ENCODE results near the gene PAFAH2.
A peak's percentile ranks its signal among the peaks of the same experiment; 100 is the strongest.

PAFAH2 gene

DNA sequence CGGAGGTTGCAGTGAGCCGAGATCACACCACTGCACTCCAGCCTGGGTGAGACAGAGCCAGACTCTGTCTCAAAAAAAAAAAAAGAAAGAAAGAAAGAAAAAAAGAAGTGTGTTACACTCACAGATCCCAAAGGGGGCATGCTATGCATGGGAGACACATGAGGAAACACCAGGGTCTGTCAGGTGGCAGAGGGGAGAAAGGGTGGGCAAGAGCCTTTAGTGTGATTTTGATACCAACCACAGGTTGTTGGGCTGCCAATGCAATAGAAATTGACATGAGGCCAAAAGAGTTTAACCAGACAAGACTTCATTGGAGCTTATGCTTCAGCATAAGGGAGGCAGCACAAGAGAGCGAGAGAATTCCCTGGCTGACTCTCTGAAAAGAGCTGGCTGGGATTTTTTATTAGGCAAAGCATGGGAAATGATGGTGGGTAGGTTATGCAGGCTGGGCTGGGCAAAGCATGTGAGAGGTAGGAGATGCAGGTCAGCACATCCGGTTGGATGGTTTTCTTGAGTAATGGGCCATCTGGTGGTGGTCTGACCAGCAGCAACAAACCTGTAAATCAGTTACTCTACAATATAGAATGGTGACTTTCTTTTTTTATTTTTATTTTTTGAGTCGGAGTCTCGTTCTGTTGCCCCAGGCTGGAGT lies 12.1 kb upstream of the PAFAH2 start (continued):
- TF ChIP-seq, protein P1, sequence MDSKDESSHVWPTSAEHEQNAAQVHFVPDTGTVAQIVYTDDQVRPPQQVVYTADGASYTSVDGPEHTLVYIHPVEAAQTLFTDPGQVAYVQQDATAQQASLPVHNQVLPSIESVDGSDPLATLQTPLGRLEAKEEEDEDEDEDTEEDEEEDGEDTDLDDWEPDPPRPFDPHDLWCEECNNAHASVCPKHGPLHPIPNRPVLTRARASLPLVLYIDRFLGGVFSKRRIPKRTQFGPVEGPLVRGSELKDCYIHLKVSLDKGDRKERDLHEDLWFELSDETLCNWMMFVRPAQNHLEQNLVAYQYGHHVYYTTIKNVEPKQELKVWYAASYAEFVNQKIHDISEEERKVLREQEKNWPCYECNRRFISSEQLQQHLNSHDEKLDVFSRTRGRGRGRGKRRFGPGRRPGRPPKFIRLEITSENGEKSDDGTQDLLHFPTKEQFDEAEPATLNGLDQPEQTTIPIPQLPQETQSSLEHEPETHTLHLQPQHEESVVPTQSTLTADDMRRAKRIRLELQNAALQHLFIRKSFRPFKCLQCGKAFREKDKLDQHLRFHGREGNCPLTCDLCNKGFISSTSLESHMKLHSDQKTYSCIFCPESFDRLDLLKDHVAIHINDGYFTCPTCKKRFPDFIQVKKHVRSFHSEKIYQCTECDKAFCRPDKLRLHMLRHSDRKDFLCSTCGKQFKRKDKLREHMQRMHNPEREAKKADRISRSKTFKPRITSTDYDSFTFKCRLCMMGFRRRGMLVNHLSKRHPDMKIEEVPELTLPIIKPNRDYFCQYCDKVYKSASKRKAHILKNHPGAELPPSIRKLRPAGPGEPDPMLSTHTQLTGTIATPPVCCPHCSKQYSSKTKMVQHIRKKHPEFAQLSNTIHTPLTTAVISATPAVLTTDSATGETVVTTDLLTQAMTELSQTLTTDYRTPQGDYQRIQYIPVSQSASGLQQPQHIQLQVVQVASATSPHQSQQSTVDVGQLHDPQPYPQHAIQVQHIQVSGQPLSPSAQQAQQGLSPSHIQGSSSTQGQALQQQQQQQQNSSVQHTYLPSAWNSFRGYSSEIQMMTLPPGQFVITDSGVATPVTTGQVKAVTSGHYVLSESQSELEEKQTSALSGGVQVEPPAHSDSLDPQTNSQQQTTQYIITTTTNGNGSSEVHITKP (tag by site-specific recombination; IDR thresholded peaks at IDR 0.05), result 0 out of 2 replicates have a peak, but pooled peaks have one; percentile 16

DNA sequence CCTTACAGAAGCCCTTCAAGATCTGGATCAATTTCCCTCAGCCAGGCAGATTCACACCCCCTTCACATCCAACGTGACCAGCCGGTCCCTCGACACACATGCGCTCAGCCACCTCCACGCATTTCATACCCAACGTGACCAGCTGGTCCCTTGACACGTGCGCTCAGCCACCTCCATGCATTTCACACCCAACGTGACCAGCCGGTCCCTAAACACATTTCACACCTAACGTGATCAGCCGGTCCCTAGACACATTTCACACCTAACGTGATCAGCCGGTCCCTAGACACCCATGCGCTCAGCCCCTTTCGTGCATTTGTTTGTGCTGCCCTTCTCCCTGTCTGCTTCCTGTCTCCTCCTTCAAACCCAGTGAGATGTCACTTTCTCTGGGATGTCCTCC lies 8.8 kb upstream of the PAFAH2 start:
- no peaks in the 10 kb centered on the region for H3K4me1 ChIP-seq (ENCODE audit: control insufficient read depth, insufficient read depth, low read length)
- H3K9me3 ChIP-seq (ENCODE audit: control insufficient read depth, insufficient read depth, low read depth, low read length), result no peaks in the 10 kb centered on the region
- no peak overlapping the region for H3K4me3 ChIP-seq (ENCODE audit: low read depth, low read length)
- ChIA-PET POLR2A (no interaction called here), CTCF (interaction anchor here (0.5 kb wide), 1 partner anchor 579 kb away, joined by 10 read pairs; no protein-coding TSS in a partner anchor)
- H3K36me3 ChIP-seq (ENCODE audit: control insufficient read depth in 2 of 2, insufficient read depth in 1 of 2, low read length in 2 of 2), result no peaks in the 10 kb centered on the region
- TF ChIP-seq, protein P2, sequence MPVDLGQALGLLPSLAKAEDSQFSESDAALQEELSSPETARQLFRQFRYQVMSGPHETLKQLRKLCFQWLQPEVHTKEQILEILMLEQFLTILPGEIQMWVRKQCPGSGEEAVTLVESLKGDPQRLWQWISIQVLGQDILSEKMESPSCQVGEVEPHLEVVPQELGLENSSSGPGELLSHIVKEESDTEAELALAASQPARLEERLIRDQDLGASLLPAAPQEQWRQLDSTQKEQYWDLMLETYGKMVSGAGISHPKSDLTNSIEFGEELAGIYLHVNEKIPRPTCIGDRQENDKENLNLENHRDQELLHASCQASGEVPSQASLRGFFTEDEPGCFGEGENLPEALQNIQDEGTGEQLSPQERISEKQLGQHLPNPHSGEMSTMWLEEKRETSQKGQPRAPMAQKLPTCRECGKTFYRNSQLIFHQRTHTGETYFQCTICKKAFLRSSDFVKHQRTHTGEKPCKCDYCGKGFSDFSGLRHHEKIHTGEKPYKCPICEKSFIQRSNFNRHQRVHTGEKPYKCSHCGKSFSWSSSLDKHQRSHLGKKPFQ (tag by site-specific recombination; IDR thresholded peaks at IDR 0.05), result peak; percentile 91
- peak; percentile 93 for TF ChIP-seq ZBTB48 (tag by site-specific recombination; IDR thresholded peaks at IDR 0.05)
- TF ChIP-seq, protein P3, sequence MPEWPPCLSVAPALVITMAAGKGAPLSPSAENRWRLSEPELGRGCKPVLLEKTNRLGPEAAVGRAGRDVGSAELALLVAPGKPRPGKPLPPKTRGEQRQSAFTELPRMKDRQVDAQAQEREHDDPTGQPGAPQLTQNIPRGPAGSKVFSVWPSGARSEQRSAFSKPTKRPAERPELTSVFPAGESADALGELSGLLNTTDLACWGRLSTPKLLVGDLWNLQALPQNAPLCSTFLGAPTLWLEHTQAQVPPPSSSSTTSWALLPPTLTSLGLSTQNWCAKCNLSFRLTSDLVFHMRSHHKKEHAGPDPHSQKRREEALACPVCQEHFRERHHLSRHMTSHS (tag by site-specific recombination; IDR thresholded peaks at IDR 0.05), result no peak
- H3K27ac ChIP-seq (ENCODE audit: extremely low read depth, low read depth, low read length), result no peak overlapping the region

DNA sequence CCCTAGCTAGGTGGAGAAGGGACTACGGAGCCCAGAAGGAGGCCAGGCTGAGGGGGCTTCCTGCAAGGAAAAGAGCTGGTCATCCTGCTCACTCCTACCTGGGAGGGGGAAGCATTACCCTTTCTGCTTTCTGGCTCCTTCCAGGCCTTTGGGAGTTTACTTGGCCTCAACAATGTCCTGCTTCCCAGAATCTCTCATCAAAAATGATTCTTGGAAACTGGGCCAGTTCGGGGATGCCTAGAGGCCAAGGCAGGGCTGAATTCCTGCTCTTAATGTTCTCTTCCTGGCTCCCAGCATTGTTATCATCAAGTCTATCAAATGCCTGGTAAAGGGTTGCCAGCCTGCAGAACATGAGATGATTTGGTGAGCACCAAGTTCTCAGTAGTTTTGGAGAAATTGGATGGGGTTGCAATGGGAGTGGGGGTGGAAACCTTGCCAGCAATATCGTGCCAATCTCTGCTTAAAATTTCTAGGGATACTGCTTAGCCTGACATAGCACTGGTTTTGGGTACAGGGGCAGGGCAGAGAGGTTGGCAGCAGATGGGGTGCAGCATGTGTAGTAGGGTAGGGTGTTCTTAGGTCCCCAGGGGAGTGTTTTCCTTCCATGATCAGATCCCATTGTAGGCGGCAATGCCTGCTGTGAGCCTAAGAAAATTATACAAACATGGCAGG lies 7.7 kb upstream of the PAFAH2 start:
- Histone ChIP-seq H3K9me3 (ENCODE audit: control insufficient read depth, insufficient read depth, low read depth, low read length) (no peaks in the 10 kb centered on the region), H3K27ac (ENCODE audit: extremely low read depth, low read depth, low read length) (no peak overlapping the region), H3K36me3 (ENCODE audit: control insufficient read depth in 2 of 2, insufficient read depth in 1 of 2, low read length in 2 of 2) (no peaks in the 10 kb centered on the region), H3K4me1 (ENCODE audit: control insufficient read depth, insufficient read depth, low read length) (no peaks in the 10 kb centered on the region), H3K4me3 (ENCODE audit: low read depth, low read length) (no peak overlapping the region)
- CTCF ChIA-PET, result interaction anchor here (0.8 to 1.4 kb wide), 4 partner anchors 8 to 183 kb away, joined by 3 to 4 read pairs (median 3); no protein-coding TSS in a partner anchor
- POLR2A ChIA-PET, result no interaction called here
- TF ChIP-seq SETDB1 (IDR thresholded peaks at IDR 0.05; ENCODE audit: insufficient read length, low read length) (no peak), ZNF211 (tag by site-specific recombination; IDR thresholded peaks at IDR 0.05; ENCODE audit: low read depth) (no peak), ZNF548 (tag by site-specific recombination; IDR thresholded peaks at IDR 0.05) (no peak), FEZF1 (tag by site-specific recombination; IDR thresholded peaks at IDR 0.05) (no peak), ZNF366 (tag by site-specific recombination; conservative IDR thresholded peaks at IDR 0.05) (no peak), MEIS1 (CRISPR knock-in tag; IDR thresholded peaks at IDR 0.05; ENCODE audit: borderline replicate concordance) (no peak), HOXC10 (CRISPR knock-in tag; IDR thresholded peaks at IDR 0.05) (no peak), ZNF426 (tag by site-specific recombination; IDR thresholded peaks at IDR 0.05) (no peak), ZNF184 (tag by site-specific recombination; IDR thresholded peaks at IDR 0.05) (no peak)
- TF ChIP-seq, protein P4, sequence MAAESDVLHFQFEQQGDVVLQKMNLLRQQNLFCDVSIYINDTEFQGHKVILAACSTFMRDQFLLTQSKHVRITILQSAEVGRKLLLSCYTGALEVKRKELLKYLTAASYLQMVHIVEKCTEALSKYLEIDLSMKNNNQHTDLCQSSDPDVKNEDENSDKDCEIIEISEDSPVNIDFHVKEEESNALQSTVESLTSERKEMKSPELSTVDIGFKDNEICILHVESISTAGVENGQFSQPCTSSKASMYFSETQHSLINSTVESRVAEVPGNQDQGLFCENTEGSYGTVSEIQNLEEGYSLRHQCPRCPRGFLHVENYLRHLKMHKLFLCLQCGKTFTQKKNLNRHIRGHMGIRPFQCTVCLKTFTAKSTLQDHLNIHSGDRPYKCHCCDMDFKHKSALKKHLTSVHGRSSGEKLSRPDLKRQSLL (tag by site-specific recombination; IDR thresholded peaks at IDR 0.05), result no peak
- TF ChIP-seq, protein P5, sequence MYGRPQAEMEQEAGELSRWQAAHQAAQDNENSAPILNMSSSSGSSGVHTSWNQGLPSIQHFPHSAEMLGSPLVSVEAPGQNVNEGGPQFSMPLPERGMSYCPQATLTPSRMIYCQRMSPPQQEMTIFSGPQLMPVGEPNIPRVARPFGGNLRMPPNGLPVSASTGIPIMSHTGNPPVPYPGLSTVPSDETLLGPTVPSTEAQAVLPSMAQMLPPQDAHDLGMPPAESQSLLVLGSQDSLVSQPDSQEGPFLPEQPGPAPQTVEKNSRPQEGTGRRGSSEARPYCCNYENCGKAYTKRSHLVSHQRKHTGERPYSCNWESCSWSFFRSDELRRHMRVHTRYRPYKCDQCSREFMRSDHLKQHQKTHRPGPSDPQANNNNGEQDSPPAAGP (tag by site-specific recombination; IDR thresholded peaks at IDR 0.05), result no peak
- TF ChIP-seq, protein P6, sequence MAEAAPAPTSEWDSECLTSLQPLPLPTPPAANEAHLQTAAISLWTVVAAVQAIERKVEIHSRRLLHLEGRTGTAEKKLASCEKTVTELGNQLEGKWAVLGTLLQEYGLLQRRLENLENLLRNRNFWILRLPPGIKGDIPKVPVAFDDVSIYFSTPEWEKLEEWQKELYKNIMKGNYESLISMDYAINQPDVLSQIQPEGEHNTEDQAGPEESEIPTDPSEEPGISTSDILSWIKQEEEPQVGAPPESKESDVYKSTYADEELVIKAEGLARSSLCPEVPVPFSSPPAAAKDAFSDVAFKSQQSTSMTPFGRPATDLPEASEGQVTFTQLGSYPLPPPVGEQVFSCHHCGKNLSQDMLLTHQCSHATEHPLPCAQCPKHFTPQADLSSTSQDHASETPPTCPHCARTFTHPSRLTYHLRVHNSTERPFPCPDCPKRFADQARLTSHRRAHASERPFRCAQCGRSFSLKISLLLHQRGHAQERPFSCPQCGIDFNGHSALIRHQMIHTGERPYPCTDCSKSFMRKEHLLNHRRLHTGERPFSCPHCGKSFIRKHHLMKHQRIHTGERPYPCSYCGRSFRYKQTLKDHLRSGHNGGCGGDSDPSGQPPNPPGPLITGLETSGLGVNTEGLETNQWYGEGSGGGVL (tag by site-specific recombination; IDR thresholded peaks at IDR 0.05), result no peak
- TF ChIP-seq, protein P7, sequence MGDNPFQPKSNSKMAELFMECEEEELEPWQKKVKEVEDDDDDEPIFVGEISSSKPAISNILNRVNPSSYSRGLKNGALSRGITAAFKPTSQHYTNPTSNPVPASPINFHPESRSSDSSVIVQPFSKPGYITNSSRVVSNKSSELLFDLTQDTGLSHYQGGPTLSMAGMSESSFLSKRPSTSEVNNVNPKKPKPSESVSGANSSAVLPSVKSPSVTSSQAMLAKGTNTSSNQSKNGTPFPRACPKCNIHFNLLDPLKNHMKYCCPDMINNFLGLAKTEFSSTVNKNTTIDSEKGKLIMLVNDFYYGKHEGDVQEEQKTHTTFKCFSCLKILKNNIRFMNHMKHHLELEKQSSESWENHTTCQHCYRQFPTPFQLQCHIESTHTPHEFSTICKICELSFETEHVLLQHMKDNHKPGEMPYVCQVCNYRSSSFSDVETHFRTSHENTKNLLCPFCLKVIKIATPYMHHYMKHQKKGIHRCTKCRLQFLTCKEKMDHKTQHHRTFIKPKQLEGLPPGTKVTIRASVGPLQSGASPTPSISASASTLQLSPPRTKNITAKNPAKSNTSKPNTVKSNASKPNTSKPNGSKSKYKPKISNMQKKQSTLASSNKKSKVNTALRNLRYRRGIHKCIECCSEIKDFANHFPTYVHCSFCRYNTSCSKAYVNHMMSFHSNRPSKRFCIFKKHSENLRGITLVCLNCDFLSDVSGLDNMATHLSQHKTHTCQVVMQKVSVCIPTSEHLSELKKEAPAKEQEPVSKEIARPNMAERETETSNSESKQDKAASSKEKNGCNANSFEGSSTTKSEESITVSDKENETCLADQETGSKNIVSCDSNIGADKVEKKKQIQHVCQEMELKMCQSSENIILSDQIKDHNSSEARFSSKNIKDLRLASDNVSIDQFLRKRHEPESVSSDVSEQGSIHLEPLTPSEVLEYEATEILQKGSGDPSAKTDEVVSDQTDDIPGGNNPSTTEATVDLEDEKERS (tag by site-specific recombination; IDR thresholded peaks at IDR 0.05), result no peak
